Skeletal muscle tissue (tissue), 4 donors: Measurements from ENCODE around the gene THBS1. TPM values are rescaled to one million over a fixed set of nuclear protein-coding genes. Genes with fewer than 3 reads are reported as not detected.

Source experiments
- H3K27ac ChIP-seq: one replicate; pipeline ENCODE4 v1.7.0; 2013; ENCODE audit warnings: mild to moderate bottlenecking, low read depth, low read length, inconsistent platforms
- H3K27me3 ChIP-seq, 3 donors: one replicate each; pipeline ENCODE4 v1.7.0; 2013; ENCODE audit warnings: low read length in 3 of 3; ENCODE audit not compliant: control insufficient read depth in 3 of 3, insufficient read depth in 3 of 3
- H3K36me3 ChIP-seq, 3 donors: one replicate each; pipeline ENCODE4 v1.7.0; 2013; ENCODE audit warnings: low read length in 3 of 3; ENCODE audit not compliant: control insufficient read depth in 3 of 3, insufficient read depth in 3 of 3
- H3K4me1 ChIP-seq, 3 donors: one replicate each; pipeline ENCODE4 v1.7.0; 2013; ENCODE audit warnings: low read length in 3 of 3, mild to moderate bottlenecking in 3 of 3; ENCODE audit not compliant: control insufficient read depth in 3 of 3, insufficient read depth in 3 of 3
- H3K4me3 ChIP-seq, 3 donors: one replicate each; pipeline ENCODE4 v1.7.0; 2013; ENCODE audit warnings: low read length in 3 of 3
- H3K9ac ChIP-seq, 3 donors: one replicate each; pipeline ENCODE4 v1.7.0; 2013; ENCODE audit warnings: low read length in 3 of 3, mild to moderate bottlenecking in 3 of 3, moderate library complexity in 2 of 3, low read depth in 1 of 3
- H3K9me3 ChIP-seq, 3 donors: one replicate each; pipeline ENCODE4 v1.7.0; 2013; ENCODE audit warnings: low read length in 3 of 3; ENCODE audit not compliant: control insufficient read depth in 3 of 3
- total RNA-seq: library from RNA; depleted of rRNA; stranded (reverse); fragments of >200 nt; gene quantifications from one replicate; pipeline ENCODE4 v1.2.3, GENCODE V29; 2014
- donor health status: Osteomylitis.

Gene THBS1
- total RNA-seq, 1 donor from 2014 or later = 150 TPM

DNA sequence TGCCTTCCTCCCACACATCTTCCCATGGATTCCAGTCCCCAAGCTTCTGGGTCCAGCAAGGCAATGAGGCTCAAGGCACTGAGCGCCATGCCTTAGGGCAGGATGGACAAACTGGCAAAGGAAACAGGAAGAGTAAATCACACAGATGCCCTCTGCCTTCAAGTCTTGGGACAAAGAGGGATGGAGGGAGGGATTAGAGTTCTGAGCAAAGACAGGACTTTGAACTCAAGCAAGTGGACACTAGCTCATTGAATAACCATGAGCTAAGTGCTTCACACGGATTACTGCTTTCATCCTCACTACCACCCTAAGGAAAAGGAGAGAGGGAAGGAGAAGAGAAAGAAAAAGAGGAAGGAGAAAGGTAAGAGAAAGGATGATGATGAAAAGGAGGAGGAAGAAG, 7.6 kb upstream of the THBS1 start:
- no peaks in the 10 kb centered on the region for H3K36me3 ChIP-seq

DNA sequence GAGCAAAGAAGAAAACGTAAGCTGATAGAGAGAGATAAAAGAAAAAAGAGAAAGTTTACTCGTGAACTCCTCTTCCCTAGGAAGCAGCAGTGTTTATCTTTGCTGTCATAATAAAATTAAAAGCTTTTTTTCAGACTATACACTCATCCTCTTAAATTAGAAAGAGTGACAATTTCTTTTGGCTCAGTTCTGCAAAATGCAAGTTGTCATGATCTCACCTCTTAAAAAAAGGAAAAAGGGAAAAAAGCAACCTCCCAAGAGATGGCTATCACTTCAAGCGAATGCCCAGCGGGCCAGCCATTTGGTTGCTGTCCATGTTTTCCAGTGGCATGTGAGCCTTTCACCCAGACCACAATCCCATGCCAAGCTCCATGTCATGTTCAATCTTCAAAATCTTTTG, 7.0 kb upstream of the THBS1 start:
- Histone ChIP-seq H3K9ac (no peak overlapping the region), H3K36me3 (no peaks in the 10 kb centered on the region), H3K4me3 (no peak overlapping the region), H3K27ac (no peak overlapping the region), H3K9me3 (no peaks in the 10 kb centered on the region), H3K27me3 (no peaks in the 10 kb centered on the region), H3K4me1 (no peaks in the 10 kb centered on the region)

More for the DNA sequence above, 7.6 kb upstream of the THBS1 start:
- Histone ChIP-seq H3K9ac (no peak overlapping the region), H3K27ac (no peak overlapping the region), H3K4me3 (no peak overlapping the region), H3K4me1 (no peaks in the 10 kb centered on the region), H3K27me3 (no peaks in the 10 kb centered on the region), H3K9me3 (no peaks in the 10 kb centered on the region)

DNA sequence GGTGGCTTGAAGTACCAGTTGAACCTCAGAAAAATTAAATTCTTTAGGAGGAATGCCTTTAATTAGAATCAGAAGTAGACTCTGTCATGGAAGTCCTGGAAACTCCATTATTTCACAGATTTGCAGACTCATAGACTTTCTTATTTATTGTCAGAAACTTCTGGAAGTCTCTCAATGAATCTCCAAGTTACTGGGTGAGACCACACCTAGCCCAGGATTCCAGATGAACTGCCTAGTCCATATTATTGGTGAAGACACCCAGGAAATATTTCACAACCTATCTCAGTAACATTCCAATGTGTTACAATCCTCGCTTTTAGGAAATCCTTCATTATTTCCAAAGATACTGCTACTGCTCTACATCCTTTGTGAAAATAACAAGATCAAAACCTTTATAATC, 6.5 kb upstream of the THBS1 start:
- no peaks in the 10 kb centered on the region for H3K27me3 ChIP-seq
- H3K9me3 ChIP-seq = no peaks in the 10 kb centered on the region
- no peak overlapping the region for H3K4me3 ChIP-seq
- H3K27ac ChIP-seq = no peak overlapping the region
- peaks cover 0 to under 1% (median under 1%) of the 10 kb centered on the region in 3 donors for H3K4me1 ChIP-seq
- H3K36me3 ChIP-seq = no peaks in the 10 kb centered on the region
- H3K9ac ChIP-seq = no peak overlapping the region

DNA sequence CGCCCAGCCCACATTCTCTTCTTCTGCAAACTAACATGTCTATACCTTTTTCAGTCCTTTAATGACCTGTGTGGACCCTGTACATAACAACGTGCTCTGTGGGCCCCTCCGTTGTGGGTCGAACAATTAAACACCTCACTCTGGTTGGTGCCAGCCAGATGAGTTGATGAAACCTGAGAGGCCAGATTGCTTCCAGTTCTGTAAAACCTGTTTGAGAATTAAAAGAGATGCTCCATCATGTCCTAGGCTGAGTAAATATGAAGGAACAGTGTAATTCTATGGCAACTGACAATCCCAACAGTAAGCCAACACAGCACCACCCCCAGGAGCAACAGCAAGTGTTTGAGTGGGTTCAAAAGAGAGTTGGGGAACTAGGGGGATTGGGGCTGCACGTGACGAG, 5.7 kb upstream of the THBS1 start:
- Histone ChIP-seq H3K27ac (no peak overlapping the region), H3K4me3 (no peak overlapping the region), H3K9ac (no peak overlapping the region), H3K9me3 (no peaks in the 10 kb centered on the region), H3K4me1 (peaks cover 4 to 8% (median 8%) of the 10 kb centered on the region in 3 donors), H3K27me3 (no peaks in the 10 kb centered on the region), H3K36me3 (no peaks in the 10 kb centered on the region)

DNA sequence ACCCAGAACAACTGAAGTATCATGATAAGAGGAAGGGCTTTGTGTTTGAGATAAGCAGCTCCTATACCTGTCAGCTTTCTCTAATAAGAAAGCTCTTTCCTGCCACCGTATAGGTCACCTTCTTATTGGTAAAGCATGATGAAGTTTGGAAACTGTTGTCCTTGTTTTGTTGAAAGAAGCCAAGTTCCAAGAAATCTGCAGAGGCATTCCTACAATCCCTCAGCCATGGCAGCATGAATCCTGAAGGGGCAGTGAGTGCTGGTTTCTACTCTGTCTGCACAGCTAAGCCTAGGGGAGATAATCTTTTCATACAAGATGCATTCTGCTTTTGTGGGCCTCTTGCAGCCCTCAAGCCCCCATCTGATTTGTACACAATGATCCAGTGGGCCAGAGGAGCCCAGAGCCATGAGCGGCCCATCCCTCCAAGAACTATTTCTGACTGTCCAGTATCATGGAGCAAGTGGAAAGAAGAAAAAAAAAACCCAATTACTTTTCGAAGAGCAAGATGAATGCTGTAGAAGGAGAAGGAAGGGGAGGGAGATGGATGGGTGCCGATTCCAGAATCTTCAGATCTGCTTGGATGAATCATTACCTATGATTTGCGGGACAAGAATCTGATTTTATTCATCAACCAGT, 1.9 kb upstream of the THBS1 start:
- Histone ChIP-seq H3K4me3 (no peak overlapping the region), H3K27ac (peak overlapping the region; percentile 77), H3K27me3 (peaks cover 0 to 3% (median 2%) of the 10 kb centered on the region in 3 donors), H3K36me3 (no peaks in the 10 kb centered on the region), H3K4me1 (peaks cover 4 to 24% (median 11%) of the 10 kb centered on the region in 3 donors), H3K9ac (no peak overlapping the region), H3K9me3 (no peaks in the 10 kb centered on the region)

DNA sequence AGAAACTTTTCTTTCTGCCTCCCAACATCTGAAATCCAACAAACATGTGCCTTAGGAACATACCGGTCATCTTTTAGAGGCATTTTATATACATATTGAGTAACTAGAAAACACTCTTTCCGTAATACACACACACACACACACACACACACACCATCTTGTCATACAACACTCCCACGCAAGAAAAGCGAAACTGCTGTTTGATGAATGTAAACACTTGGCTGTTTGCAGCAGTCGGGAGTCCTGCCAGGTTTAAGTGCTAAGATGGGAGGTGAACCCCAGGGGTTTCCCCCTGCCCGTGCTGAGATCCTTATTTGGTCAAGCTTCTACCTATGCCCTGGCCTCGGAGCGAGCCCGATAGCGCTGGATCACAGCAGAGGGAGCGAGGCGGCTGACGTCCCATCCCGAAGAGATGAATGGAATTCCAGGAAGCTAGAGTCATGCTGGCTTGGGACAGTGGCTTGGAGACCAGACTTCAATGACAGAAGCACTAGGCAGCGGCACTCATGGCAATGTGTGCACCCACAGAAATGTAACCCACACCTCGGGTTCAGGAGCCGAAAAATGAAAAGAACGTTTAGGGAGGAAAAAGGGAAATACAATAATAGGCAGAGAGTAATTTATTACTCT, 1.3 kb upstream of the THBS1 start:
- peaks cover 0 to 3% (median 2%) of the 10 kb centered on the region in 3 donors for H3K27me3 ChIP-seq
- no peaks in the 10 kb centered on the region for H3K9me3 ChIP-seq
- no peaks in the 10 kb centered on the region for H3K36me3 ChIP-seq
- H3K4me3 ChIP-seq = peak overlapping the region; percentile 62 to 76 (median 67)
- H3K9ac ChIP-seq = peak overlapping the region; percentile 52 to 71 (median 70)
- H3K27ac ChIP-seq = peak overlapping the region; percentile 77
- H3K4me1 ChIP-seq = peaks cover 4 to 25% (median 14%) of the 10 kb centered on the region in 3 donors

DNA sequence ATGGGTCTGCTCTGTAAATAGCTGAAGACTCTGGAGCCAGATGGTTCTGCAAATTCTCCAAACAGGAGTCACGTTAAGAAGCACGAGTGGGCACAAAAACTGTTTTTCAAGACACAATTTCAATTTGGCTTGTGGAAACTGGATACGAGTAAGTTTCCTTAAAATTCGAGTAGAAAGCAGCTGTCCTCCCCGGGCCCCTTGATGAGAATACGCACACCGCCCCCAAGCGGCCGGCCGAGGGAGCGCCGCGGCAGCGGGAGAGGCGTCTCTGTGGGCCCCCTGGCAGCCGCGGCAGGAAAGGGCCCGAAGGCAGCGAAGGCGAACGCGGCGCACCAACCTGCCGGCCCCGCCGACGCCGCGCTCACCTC, 778 bp upstream of the THBS1 start:
- peak overlapping the region; percentile 77 for H3K27ac ChIP-seq
- no peaks in the 10 kb centered on the region for H3K9me3 ChIP-seq
- peak overlapping the region; percentile 70 to 71 (median 70) for H3K9ac ChIP-seq
- H3K4me3 ChIP-seq = peak overlapping the region; percentile 67 to 76 (median 68)
- no peaks in the 10 kb centered on the region for H3K36me3 ChIP-seq
- H3K4me1 ChIP-seq = peaks cover 4 to 25% (median 14%) of the 10 kb centered on the region in 3 donors
- peaks cover 0 to 3% (median 2%) of the 10 kb centered on the region in 3 donors for H3K27me3 ChIP-seq

DNA sequence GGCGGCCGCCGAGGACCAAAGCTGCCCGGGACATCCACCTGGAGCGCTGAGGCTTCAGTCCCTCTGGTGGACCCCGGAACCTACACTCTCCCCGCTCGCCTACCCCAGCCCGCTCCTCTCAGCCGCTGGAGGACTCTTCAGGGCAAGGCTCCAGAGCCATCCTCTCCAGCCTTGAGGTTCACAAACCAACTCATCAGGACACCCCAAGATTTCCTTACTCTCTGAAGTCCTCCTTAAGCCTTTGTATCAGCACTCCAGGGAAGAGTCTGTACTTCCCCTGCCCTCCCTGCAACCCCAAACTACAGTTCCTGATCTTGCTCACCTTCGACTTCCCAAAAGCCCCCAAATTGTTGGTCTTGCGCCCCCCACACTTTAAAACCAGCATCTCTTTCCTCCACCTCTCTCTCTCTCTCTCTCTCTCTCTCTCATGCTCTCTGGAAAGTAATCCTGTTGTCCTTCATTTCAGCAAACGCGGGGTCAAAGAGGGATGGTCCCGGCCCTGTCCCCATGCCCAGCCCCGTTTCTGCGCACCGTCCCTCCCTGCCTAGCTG, 438 bp downstream of the THBS1 start:
- H3K4me3 ChIP-seq = peak overlapping the region; percentile 65 to 68 (median 67)
- H3K27ac ChIP-seq = peak overlapping the region; percentile 77
- H3K9ac ChIP-seq = peak overlapping the region; percentile 21 to 70 (median 70)
- peaks cover 0 to 9% (median 4%) of the 10 kb centered on the region in 3 donors for H3K36me3 ChIP-seq
- no peaks in the 10 kb centered on the region for H3K9me3 ChIP-seq
- H3K4me1 ChIP-seq = peaks cover 4 to 29% (median 14%) of the 10 kb centered on the region in 3 donors
- H3K27me3 ChIP-seq = peaks cover 0 to 3% (median 2%) of the 10 kb centered on the region in 3 donors

DNA sequence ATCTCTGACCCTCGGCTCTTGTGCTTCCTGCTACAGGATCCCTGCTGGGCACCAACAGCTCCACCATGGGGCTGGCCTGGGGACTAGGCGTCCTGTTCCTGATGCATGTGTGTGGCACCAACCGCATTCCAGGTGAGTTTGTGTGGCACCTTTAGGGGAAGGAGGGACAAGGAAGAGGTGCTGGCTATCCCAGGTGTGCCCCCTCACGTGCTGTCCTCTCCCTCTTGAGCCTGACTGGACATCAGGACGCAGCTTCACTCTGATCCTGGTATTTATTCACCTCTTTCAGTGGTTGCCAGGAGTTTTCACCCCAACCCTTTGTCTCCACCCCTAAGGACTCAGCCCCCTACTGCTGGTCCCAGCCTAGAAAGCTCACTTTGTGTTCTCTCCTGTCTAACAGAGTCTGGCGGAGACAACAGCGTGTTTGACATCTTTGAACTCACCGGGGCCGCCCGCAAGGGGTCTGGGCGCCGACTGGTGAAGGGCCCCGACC, 960 bp downstream of the THBS1 start:
- peaks cover 0 to 10% (median 4%) of the 10 kb centered on the region in 3 donors for H3K36me3 ChIP-seq
- H3K4me1 ChIP-seq = peaks cover 4 to 29% (median 14%) of the 10 kb centered on the region in 3 donors
- H3K9ac ChIP-seq = peak overlapping the region; percentile 25 to 70 (median 70)
- no peak overlapping the region for H3K27ac ChIP-seq
- no peaks in the 10 kb centered on the region for H3K9me3 ChIP-seq
- H3K27me3 ChIP-seq = peaks cover 0 to 3% (median 2%) of the 10 kb centered on the region in 3 donors
- peak overlapping the region; percentile 65 to 68 (median 67) for H3K4me3 ChIP-seq
